ENCODE measurements around the gene AXIN1. TPM values are rescaled to one million over a fixed set of nuclear protein-coding genes. Genes with fewer than 3 reads are reported as not detected.

The AXIN1 gene
- total RNA-seq, 1 experiment from 2014 or later = 26.9 TPM

DNA sequence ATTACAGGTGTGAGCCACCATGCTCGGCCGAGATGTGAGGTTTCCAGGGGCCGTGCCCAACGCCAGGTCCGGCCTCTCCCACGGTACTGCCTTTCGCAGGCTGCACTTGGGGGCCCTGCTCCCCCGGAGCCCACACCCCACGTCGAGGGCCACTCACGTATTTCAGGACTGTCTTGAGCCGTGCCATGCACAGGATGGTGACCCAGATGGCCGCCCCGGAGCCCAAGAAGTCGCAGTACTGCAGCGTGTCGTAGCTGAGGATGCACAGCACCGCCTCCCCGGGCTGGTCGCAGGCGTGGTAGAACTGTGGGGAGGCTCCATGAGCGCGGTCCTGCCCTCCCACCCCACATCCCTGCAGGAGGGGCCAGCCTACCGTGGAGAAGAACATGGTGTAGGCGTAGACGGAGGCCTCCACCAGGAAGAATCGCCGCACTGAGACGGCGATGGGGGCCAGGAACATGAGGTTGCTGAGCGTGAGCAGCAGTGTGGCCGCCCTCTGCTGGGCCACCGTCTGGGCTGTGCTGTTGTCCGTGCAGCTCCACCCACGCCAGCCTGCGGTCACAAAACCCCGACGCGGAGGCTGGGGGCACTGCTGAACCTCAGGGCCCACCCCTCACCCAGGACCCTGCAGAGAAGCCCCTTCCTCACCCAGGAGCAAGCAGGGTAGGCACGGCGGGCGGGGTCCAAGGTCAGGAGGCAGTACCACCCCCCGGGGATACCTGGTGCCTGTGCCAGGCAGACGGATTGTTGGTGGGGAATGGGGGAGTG is 21.5 kb upstream of the AXIN1 start:
- H4K20me1 ChIP-seq (ENCODE audit: low read length) = no peaks in the 10 kb centered on the region
- ATAC-seq (no peak), DNase-seq (no peak)
- H3K9ac ChIP-seq (ENCODE audit: low read length) = no peak overlapping the region
- no peaks in the 10 kb centered on the region for H3K27me3 ChIP-seq (ENCODE audit: low read length)
- no peaks in the 10 kb centered on the region for H3K9me3 ChIP-seq (ENCODE audit: low read length)
- no peak for TF ChIP-seq EZH2 (IDR thresholded peaks at IDR 0.05; ENCODE audit: low read length, unreplicated experiment)
- no peak for TF ChIP-seq EZH2phosphoT487 (IDR thresholded peaks at IDR 0.05; ENCODE audit: borderline replicate concordance, low read length)
- TF ChIP-seq, protein P1, sequence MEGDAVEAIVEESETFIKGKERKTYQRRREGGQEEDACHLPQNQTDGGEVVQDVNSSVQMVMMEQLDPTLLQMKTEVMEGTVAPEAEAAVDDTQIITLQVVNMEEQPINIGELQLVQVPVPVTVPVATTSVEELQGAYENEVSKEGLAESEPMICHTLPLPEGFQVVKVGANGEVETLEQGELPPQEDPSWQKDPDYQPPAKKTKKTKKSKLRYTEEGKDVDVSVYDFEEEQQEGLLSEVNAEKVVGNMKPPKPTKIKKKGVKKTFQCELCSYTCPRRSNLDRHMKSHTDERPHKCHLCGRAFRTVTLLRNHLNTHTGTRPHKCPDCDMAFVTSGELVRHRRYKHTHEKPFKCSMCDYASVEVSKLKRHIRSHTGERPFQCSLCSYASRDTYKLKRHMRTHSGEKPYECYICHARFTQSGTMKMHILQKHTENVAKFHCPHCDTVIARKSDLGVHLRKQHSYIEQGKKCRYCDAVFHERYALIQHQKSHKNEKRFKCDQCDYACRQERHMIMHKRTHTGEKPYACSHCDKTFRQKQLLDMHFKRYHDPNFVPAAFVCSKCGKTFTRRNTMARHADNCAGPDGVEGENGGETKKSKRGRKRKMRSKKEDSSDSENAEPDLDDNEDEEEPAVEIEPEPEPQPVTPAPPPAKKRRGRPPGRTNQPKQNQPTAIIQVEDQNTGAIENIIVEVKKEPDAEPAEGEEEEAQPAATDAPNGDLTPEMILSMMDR (conservative IDR thresholded peaks at IDR 0.05; ENCODE audit: low read depth, low read length) = no peak
- CTCF ChIA-PET = no interaction called here
- intact Hi-C loops (cut with micrococcal nuclease) = no loop called here
- H3K79me2 ChIP-seq (ENCODE audit: low read length) = no peaks in the 10 kb centered on the region
- H3K36me3 ChIP-seq (ENCODE audit: low read depth, low read length) = no peaks in the 10 kb centered on the region
- H3K4me2 ChIP-seq (ENCODE audit: low read length) = no peak overlapping the region
- H2AFZ ChIP-seq (ENCODE audit: low read length) = no peak overlapping the region
- H3K9me2 ChIP-seq (replicated peaks; ENCODE audit: low read length) = no peaks in the 10 kb centered on the region
- no peaks in the 10 kb centered on the region for H3F3A ChIP-seq (ENCODE audit: low read length, unreplicated experiment)
- BruUV-seq (replicated peaks) = no TSS peak
- H3K27ac ChIP-seq (ENCODE audit: low read length) = no peak overlapping the region
- no peak overlapping the region for H3K4me3 ChIP-seq (ENCODE audit: low read length)
- H3K4me1 ChIP-seq (ENCODE audit: insufficient read depth, low read length) = peaks cover 5% of the 10 kb centered on the region; the same call in 1 of the 2 replicates
- POLR2A ChIA-PET (ENCODE audit: unreplicated experiment) = no interaction called here

DNA sequence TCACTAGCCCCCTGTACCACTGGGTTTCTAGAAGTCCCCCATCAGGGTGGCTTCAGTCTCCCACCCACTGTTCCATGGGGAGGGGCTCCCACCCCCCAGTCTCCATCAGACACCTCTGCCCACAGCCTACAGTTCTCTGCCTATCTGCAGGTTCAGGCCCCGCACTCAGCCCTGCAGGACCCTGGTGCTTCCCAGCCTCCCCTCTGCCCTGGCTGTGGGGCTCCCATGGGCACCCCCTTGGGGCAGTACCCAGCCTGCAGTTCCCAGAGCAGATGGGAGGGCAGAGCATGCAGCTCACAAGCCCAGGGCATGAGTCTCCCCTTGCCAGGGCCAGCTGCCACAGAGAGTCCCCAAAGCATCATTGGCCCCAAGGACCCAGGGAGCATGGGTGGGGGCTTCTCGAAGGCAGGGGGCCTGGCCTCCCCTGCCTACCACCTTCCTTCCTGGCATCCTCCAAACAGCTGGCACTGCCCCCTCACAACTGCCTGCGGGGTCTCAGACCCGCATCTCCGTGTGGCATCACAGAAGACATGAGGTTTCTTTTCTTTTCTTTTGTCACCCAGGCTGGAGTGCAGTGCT is 20.6 kb upstream of the AXIN1 start:
- no peak for ATAC-seq
- Histone ChIP-seq H2AFZ (ENCODE audit: low read length) (no peak overlapping the region), H3K4me2 (ENCODE audit: low read length) (no peak overlapping the region), H3K79me2 (ENCODE audit: low read length) (no peaks in the 10 kb centered on the region), H4K20me1 (ENCODE audit: low read length) (no peaks in the 10 kb centered on the region), H3K27me3 (ENCODE audit: low read length) (no peaks in the 10 kb centered on the region), H3K9ac (ENCODE audit: low read length) (no peak overlapping the region), H3K4me1 (ENCODE audit: insufficient read depth, low read length) (peaks cover 5% of the 10 kb centered on the region; the same call in 1 of the 2 replicates), H3K4me3 (ENCODE audit: low read length) (no peak overlapping the region), H3F3A (ENCODE audit: low read length, unreplicated experiment) (no peaks in the 10 kb centered on the region), H3K27ac (ENCODE audit: low read length) (no peak overlapping the region), H3K9me3 (ENCODE audit: low read length) (no peaks in the 10 kb centered on the region), H3K9me2 (replicated peaks; ENCODE audit: low read length) (no peaks in the 10 kb centered on the region), H3K36me3 (ENCODE audit: low read depth, low read length) (no peaks in the 10 kb centered on the region)
- no peak for DNase-seq
- no TSS peak for BruUV-seq (replicated peaks)
- POLR2A ChIA-PET (ENCODE audit: unreplicated experiment) = no interaction called here
- TF ChIP-seq EZH2 (IDR thresholded peaks at IDR 0.05; ENCODE audit: low read length, unreplicated experiment) = no peak
- TF ChIP-seq, protein P1 (conservative IDR thresholded peaks at IDR 0.05; ENCODE audit: low read depth, low read length) = no peak
- TF ChIP-seq EZH2phosphoT487 (IDR thresholded peaks at IDR 0.05; ENCODE audit: borderline replicate concordance, low read length) = no peak
- intact Hi-C loops (cut with micrococcal nuclease) = no loop called here
- CTCF ChIA-PET = no interaction called here

Data from PC-3 (cell line).